Left renal pelvis (tissue), 4 donors: ENCODE data around the gene LBR. TPM values are rescaled to one million over a fixed set of nuclear protein-coding genes. Genes with fewer than 3 reads are reported as not detected.

Experiments
- DNase-seq, 4 donors: peaks; one replicate each; pipeline ENCODE4 v3.0.0-alpha.2; 2013; ENCODE audit warnings: low read depth in 4 of 4, low spot score in 3 of 4
- polyA plus RNA-seq, 4 donors: library from polyadenylated mRNA; unstranded; fragments of 120-200 nt; gene quantifications; one replicate each; pipeline ENCODE4 v1.2.1, GENCODE V29; 2013; ENCODE audit not compliant: insufficient read length in 4 of 4

LBR gene
- polyA plus RNA-seq, 4 donors, result 56.4 to 101 (median 93.2) TPM

DNA sequence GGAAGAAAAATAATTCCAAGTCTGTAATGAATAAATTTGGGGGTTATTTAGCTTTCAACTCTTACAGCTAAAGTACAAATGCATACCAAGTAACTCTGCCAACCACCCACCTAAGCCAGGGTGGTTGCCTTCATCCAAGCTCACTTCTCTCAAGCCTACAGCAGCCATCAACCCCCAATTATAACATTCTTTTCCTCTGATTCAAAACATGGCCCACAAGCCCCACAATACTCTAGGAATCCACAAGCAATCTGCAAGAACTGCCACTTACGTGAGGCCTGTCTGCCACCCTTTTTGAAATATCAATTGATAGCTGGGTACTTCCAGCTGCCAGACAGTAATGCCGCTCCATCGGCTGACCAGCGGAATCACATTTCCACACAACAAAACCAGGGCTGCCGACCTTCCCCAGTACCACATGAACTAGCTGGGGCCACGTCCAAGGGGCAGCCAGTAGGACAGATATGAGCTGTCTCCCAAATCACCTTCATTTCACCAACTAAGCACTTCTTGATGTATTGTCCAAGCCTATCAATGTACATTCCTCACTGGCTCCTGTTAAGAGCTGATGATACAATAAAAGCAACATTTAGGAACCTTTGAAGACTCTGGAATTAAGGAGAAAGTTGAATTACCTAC lies 3.2 kb downstream of the LBR start:
- no peak for DNase-seq

GRCh38 chr1:225423518-225423855 lies 4.4 kb downstream of the LBR start:
- DNase-seq, result no peak

GRCh38 chr1:225422795-225423517 lies 4.9 kb downstream of the LBR start:
- DNase-seq, result no peak

DNA sequence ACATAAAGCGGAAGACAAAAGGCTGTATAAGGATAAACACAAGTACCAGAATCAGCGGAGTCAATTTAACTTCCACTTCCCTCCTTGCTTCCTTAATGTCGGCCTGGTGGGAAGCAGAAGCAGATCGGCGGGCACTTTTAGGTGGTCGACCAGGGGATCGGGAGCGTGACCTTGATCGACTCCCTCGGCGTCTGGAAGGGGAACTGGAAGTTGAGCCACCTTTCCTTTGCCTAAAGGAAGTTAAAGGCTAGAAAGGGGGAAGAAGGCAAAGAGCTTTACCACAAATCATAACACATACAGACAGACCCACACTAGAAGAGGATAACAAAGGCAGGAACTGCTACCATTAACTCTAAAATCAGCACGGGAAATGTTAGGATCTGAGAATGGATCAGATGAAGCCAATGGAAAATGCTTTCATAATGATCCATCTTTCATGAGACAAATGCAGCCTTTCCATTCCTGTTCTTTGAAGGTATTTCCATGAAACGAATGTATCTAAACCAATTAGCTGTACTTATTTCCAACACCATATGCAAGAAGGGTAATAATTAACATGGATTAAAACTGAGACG lies 5.7 kb downstream of the LBR start:
- DNase-seq, result no peak

DNA sequence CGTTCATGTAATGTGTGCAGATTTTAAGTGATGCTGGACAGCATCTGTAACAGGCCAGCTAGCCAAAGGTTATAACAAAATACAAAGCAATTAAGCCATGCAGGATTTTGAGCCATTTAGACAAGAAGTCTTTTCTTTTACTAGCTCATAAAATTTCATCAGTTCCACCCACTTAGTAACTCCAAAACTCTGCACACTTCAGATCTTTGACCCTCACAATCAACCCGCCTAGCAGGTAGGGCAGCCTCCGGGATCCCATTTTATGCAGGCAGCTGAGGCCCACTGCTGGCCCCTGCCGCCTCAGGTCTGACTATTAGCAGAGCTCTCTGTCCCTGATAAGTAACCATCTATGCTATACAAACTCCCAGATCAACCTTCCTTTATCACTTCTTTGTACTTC lies 9.2 kb downstream of the LBR start:
- no peak for DNase-seq

DNA sequence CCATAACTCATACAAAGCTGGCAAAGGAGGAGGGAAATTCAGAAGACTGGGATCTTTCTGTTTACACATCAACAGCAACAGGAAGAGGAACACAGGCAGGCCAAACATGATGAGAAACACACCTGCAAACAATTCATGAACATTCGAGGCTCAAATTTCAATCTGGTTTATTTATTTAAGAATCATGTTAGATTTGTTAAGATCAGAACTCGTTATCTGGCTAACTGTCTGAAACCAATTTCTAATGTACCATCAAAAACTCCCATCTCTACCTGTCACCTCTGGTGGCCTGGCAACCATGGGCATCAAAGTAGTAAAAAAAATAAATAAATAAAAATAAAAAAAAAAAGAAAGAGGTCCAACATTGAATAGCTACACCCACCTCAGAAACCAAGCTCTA lies 9.8 kb downstream of the LBR start:
- DNase-seq, result no peak

- DNase-seq, result no peak
These were observed 11.7 kb downstream of the LBR start for GRCh38 chr1:225415967-225416745.

DNA sequence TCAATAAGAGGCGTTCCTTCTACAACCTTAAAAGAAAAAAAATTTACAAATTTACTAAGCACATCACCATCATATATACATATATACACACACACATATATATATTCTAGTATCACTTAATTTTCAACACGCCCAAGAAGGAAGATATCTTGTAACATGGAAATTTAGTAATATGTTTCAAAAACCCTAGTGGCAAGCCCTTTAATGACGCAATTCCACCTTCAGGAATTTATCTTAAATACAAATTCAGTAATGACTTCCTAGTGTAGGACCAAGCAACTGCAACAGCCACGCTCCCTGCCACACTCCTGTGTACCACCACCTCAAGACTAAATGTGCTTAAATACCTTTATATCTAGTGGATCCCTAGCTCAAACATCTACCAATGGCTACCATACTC lies 12.5 kb downstream of the LBR start:
- no peak for DNase-seq

DNA sequence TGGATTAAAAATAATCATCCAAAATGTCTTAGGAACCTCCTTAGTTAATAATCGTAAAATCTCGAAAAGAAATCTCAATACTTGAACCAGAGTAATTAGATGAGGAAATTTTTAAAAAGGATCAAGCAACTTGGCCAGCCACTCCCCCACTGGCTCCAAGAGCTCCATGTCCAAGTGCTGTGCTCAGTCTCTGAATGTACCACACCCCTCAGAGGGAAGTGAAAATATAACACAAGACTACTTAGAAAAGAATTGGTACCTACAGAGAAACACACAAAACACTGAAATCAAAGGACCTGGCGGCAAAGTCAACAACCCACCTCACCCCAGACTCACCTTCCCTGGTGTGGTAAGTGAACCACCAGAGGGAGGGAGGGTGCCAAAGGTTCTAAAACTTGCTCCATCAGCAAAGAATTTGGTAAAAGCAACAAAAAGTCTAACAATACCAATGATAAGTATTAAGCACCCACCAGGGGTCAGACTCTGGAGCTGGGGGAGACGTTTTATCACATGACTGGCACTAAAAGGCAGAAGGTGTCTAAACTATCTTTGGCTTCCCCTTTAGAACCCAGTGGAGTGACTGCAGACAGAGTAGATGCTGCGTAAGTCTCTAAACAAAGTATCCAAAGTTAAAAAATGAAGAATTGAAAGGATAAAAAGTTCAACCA lies 14.0 kb downstream of the LBR start:
- DNase-seq, result no peak

GRCh38 chr1:225412803-225413351 lies 15.0 kb downstream of the LBR start:
- DNase-seq, result peak in 1 of 4 donors; percentile 32

DNA sequence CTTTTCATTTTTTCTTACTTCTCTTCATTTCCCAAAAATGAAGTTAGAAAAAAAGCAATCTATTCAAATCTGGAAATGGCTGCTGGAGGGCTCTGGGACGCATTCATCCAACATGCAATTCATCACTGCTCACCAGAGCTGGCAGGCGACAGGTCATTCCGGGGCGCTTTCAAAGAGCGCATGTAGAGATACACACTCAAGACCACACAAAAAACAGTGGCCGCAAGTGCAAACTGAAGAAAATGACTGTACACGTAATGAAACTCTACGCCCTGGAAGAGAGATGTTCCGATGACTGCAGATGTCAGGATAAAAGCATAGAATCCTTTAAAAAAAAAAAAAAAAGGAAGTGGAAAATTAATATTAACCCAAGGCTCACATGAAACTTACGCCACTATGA lies 15.5 kb downstream of the LBR start:
- DNase-seq, result no peak

DNA sequence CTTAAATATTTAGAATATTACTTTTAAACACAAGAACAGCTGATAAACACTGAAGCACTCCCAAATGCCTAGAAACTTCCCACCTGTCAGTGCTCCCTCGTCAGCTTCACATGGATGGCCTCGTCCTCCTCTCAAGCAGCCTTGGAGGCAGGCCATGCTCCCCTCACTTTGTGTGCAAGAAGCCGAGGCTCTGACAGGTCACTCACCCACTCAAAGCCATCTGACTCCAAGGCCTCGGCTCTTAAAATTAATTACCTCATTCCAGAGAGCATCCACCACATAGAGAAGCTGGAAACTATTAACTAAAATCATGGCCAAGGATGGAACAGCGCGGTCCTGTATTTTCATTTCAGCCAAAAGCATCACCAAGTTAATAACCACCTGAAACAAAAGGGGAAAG lies 17.8 kb downstream of the LBR start:
- no peak for DNase-seq

- DNase-seq, result no peak
These were observed 18.8 kb downstream of the LBR start for GRCh38 chr1:225409051-225409450.

DNA sequence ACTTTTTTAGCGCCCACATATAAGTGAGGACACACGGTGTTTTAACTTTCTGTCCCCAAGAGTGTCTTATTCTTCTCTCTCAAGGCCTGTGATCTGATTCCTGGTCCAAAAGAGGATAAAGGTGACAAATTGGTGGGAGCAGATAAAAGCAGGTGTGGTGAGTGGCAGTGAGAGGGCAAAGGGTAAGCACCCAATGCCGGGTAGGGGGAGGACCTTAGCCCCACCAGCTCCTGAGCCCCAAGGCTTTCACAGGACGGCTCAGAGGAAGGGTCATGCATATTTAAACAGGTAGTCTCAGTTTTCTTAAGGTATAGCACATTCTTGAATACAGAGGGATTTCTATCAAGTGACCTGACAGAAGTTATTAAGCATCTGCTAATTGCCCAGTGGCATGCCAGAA lies 19.6 kb downstream of the LBR start:
- DNase-seq, result no peak

DNA sequence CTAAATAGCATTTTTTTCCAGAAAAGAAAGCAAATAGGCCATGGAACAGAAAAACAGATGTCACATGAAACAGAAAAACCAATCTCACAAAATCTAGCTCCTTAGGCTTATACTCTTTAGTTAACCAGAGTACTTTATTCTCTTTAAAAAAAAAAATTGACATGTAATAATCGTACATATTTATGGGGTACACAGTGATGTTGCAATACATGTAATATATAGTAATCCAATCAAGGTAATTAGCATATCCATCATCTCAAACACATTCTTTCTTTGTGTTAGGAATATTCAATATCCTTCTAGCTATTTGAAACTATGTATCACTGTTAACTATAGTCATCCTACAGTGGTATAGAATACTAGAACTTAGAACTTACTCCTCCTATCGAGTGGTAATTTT lies 20.1 kb downstream of the LBR start:
- DNase-seq, result no peak

DNA sequence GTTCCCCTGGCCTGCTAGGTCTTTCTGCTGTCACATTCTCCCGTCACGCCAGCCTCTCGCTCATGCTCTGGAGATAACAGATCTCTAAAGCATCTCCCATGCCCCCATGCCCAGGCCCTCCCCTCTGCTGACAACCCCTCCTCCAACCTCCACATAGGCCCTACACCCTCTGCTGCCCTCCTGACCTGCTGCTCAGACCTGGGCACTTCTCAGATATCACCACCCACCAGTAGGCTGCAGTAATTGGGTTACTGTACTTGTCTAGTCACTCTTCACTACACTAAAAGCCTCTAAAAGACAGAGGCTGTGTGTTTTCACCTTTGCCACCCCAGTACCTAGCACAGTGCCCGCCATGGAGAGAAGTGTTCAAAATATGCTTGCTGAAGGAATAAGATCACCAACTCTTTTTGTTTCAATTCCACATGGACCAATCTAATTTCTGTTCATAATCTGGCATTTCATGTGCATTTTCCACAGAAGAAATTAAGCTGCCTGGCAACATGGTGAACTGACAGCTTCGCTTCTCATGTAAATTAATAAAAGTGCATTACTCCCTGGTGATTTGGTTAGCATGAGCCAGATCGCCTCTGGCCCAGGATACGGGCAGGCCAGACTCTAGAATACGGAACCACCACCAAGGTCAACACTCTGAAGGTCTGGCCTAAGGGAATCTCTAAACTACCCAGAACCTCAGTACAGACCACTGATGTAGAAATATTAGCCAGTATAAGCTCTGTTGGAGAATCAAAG lies 20.7 kb downstream of the LBR start:
- DNase-seq, result no peak

DNA sequence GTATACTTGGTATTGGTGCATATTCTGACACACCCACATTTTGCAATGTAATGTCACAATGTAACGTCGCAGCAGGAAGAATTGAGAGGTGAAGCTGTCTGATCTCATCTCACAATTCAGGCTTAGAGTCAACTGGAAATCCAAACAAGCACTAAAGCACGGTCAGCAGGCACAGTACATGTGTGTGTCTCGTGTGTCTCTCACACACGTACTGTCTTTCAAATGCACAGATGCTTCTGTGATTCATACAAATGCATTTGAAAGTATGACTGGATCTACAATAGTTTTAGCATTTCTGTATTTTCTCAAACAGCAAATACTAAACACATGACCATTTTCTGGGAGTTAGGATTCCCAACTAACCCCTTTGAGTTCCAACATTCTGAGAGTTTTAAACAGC lies 26.9 kb downstream of the LBR start:
- DNase-seq, result no peak

GRCh38 chr1:225396357-225396756 lies 31.5 kb downstream of the LBR start:
- DNase-seq, result no peak

DNA sequence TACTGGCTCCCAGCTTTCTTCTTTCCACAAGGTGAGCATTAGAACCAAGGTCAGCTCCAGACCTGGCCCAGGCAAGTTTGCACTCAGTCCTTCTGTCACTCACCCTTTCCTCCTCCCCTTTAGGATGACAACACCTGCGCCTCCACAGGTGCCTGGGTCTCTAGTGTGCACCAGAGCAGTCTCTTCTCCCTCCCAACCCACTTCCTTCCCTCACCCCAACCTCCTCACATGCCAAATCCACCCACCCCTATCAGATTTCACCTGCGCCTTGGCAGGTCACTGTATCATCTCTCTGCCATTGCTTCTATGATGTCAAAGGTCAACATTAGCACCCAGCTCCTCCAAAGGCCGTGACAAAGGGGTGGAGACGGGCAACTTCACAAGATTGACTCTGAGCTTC lies 38.0 kb downstream of the LBR start:
- no peak for DNase-seq

GRCh38 chr1:225388372-225388771 lies 39.5 kb downstream of the LBR start:
- DNase-seq, result no peak
